Tibial nerve (tissue), 4 donors: Measurements from ENCODE around the gene TTC7B. TPM values are rescaled to one million over a fixed set of nuclear protein-coding genes. Genes with fewer than 3 reads are reported as not detected.

ENCODE experiments used
- DNase-seq, 2 donors: peaks; one replicate each; pipeline ENCODE4 v3.0.0-alpha.2; 2019; ENCODE audit warnings: low spot score in 2 of 2
- H3K27ac ChIP-seq, 4 donors: fragments of 200-600 bp; sonication (generic) in 3 of 4; one replicate each; pipeline ENCODE4 v1.5.1; 2017 to 2019; ENCODE audit warnings: mild to moderate bottlenecking in 1 of 4
- H3K27me3 ChIP-seq, 2 donors: fragments of 200-600 bp; sonication (generic) in 1 of 2; one replicate each; pipeline versions ENCODE4 v1.5.1 to v1.6.0; 2017 to 2019
- H3K36me3 ChIP-seq, 3 donors: fragments of 200-600 bp; sonication (generic); one replicate each; pipeline ENCODE4 v1.5.1; 2018 to 2019
- H3K4me1 ChIP-seq, 4 donors: fragments of 200-600 bp; sonication (generic) in 3 of 4; one replicate each; pipeline ENCODE4 v1.5.1; 2017 to 2019
- H3K4me3 ChIP-seq, 4 donors: fragments of 200-600 bp; sonication (generic) in 3 of 4; one replicate each; pipeline ENCODE4 v1.5.1; 2017 to 2019; ENCODE audit warnings: mild to moderate bottlenecking in 1 of 4, moderate library complexity in 1 of 4
- H3K9me3 ChIP-seq, 4 donors: fragments of 200-600 bp; sonication (generic) in 3 of 4; one replicate each; pipeline ENCODE4 v1.5.1; 2017 to 2019
- CTCF ChIP-seq, 5 experiments: fragments of 200-600 bp in 3 of 5; fragments of 450-650 bp in 2 of 5; sonication (generic) in 3 of 5; IDR thresholded peaks; one replicate each; pipeline ENCODE4 v1.5.1; 2016 to 2019; ENCODE audit warnings: antibody characterized with exemption in 5 of 5, mild to moderate bottlenecking in 3 of 5, moderate library complexity in 2 of 5
- EP300 ChIP-seq, 2 donors: sonication (generic); formaldehyde crosslinking; IDR thresholded peaks; one replicate each; pipeline ENCODE4 v1.6.1; 2017; ENCODE audit warnings: antibody characterized with exemption in 2 of 2, mild to moderate bottlenecking in 1 of 2
- POLR2A ChIP-seq, 2 donors: fragments of 450-650 bp; IDR thresholded peaks; one replicate each; pipeline ENCODE4 v1.6.1; 2017; ENCODE audit warnings: antibody characterized with exemption in 2 of 2, mild to moderate bottlenecking in 2 of 2, moderate library complexity in 2 of 2
- WGBS, 2 donors: methylation state at CpG; one replicate each; pipeline ENCODE4 v1.1.5; 2018; 5-methylcytosine and 5-hydroxymethylcytosine counted together
- total RNA-seq, 4 donors: library from RNA; depleted of rRNA; stranded (reverse); fragments of >200 nt; gene quantifications; one replicate each; pipeline ENCODE4 v1.1.0, GENCODE V29; 2016

TTC7B gene
- total RNA-seq, 4 donors from 2014 or later: 25.9 to 44.1 (median 34.4) TPM

- no peak for TF ChIP-seq CTCF (IDR thresholded peaks at IDR 0.05)
- TF ChIP-seq POLR2A (IDR thresholded peaks at IDR 0.05): no peak
- TF ChIP-seq EP300 (IDR thresholded peaks at IDR 0.05): no peak
- no peak for DNase-seq
- Histone ChIP-seq H3K27ac (peak overlapping the region in 2 of 4 donors; percentile 10 to 58), H3K36me3 (no peaks in the 10 kb centered on the region), H3K4me3 (no peak overlapping the region), H3K9me3 (no peaks in the 10 kb centered on the region), H3K4me1 (peaks cover 0 to 27% (median 16%) of the 10 kb centered on the region in 4 donors), H3K27me3 (no peaks in the 10 kb centered on the region)
- WGBS, 2 donors: 69 to 74% methylated on average over 8 of the region's 8 CpGs
These were observed 326.1 kb downstream of the TTC7B start for GRCh38 chr14:90489916-90490719.

GRCh38 chr14:90489306-90489705 is 326.9 kb downstream of the TTC7B start:
- Histone ChIP-seq H3K4me1 (peaks cover 0 to 27% (median 16%) of the 10 kb centered on the region in 4 donors), H3K9me3 (no peaks in the 10 kb centered on the region), H3K27ac (no peak overlapping the region), H3K36me3 (no peaks in the 10 kb centered on the region), H3K4me3 (no peak overlapping the region), H3K27me3 (no peaks in the 10 kb centered on the region)
- no peak for TF ChIP-seq POLR2A (IDR thresholded peaks at IDR 0.05)
- TF ChIP-seq CTCF (IDR thresholded peaks at IDR 0.05): no peak
- TF ChIP-seq EP300 (IDR thresholded peaks at IDR 0.05): no peak
- no peak for DNase-seq
- 81 to 86% methylated on average over 4 of the region's 4 CpGs for WGBS, 2 donors

- Histone ChIP-seq H3K4me3 (no peak overlapping the region), H3K36me3 (no peaks in the 10 kb centered on the region), H3K27me3 (no peaks in the 10 kb centered on the region), H3K27ac (no peak overlapping the region), H3K4me1 (peaks cover 0 to 27% (median 16%) of the 10 kb centered on the region in 4 donors), H3K9me3 (no peaks in the 10 kb centered on the region)
- TF ChIP-seq POLR2A (IDR thresholded peaks at IDR 0.05) (no peak), CTCF (IDR thresholded peaks at IDR 0.05) (no peak), EP300 (IDR thresholded peaks at IDR 0.05) (no peak)
- no peak for DNase-seq
- WGBS, 2 donors: 83 to 87% methylated on average over 5 of the region's 5 CpGs
These were observed 328.0 kb downstream of the TTC7B start for GRCh38 chr14:90488256-90488655.

- no peaks in the 10 kb centered on the region for H3K36me3 ChIP-seq
- H3K27ac ChIP-seq: no peak overlapping the region
- TF ChIP-seq EP300 (IDR thresholded peaks at IDR 0.05): no peak
- no peaks in the 10 kb centered on the region for H3K27me3 ChIP-seq
- H3K4me3 ChIP-seq: no peak overlapping the region
- WGBS, 2 donors: 95 to 96% methylated on average over 4 of the region's 4 CpGs
- no peak for DNase-seq
- no peaks in the 10 kb centered on the region for H3K9me3 ChIP-seq
- H3K4me1 ChIP-seq: peaks cover 0 to 27% (median 16%) of the 10 kb centered on the region in 4 donors
These were observed 328.8 kb downstream of the TTC7B start for GRCh38 chr14:90487462-90487861.

GRCh38 chr14:90487031-90487430 is 329.2 kb downstream of the TTC7B start:
- Histone ChIP-seq H3K4me3 (no peak overlapping the region), H3K27ac (no peak overlapping the region), H3K27me3 (no peaks in the 10 kb centered on the region), H3K9me3 (no peaks in the 10 kb centered on the region), H3K4me1 (peaks cover 0 to 24% (median 16%) of the 10 kb centered on the region in 4 donors), H3K36me3 (no peaks in the 10 kb centered on the region)
- 61 to 87% methylated on average over 1 to 4 of the region's 4 CpGs for WGBS, 2 donors
- TF ChIP-seq EP300 (IDR thresholded peaks at IDR 0.05): no peak
- TF ChIP-seq POLR2A (IDR thresholded peaks at IDR 0.05): no peak
- no peak for TF ChIP-seq CTCF (IDR thresholded peaks at IDR 0.05)
- no peak for DNase-seq
